ENCODE measurements around the gene ATP11C. TPM values are rescaled to one million over a fixed set of nuclear protein-coding genes. Genes with fewer than 3 reads are reported as not detected.
A peak's percentile ranks its signal among the peaks of the same experiment; 100 is the strongest.

ATP11C gene
- polyA plus RNA-seq, 3 donors = 1.6 to 6.7 (median 2.5) TPM

DNA sequence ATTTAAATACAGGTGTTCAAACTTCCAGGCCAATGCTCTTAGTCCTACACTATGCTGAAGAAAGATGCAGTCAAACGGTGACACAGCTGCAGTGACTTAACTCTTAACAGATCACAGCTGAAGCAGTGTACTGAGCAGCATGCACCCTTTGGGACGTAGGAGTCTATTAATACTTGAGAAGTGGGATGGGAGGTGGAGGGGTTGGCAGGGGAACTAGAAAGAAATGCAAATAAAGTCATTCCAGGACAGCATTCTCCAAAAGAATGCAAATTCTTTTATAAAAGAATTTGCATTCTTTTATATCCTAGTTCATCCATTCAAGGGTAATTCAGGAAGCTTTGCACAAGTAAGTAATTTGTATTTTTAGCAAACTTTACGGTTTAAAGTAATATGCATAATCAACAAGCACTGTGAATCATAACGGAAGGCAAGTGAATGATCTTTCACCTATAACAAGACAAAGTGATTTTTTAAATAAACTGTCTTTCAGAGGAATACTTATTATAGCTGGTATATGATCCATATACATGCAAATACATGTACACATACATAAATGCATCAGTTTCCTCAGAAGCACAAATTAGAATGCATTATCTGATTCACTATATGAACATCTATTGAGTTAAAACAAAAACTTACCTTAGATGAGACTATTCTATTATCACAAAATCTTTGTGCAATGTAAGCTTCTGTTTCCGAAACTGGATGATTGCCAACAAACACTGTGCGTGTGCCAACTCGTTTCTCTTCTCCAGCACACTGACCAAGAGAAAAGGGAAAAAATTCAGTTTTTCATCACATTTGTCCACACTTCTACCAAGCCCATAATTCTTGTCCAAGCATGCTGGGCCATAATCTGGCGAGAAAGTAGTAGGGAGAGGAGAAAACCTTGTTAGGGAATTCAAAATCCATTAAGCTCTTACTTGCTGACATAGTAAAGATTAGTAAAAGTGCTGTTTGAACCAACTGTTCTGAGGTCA, 106.5 kb downstream of the ATP11C start:
- H3K4me2 ChIP-seq (replicated peaks; ENCODE audit: extremely low read depth, low read length, poor library complexity, severe bottlenecking) = no peak overlapping the region
- H3K4me1 Mint-ChIP-seq = peaks cover 31% of the 10 kb centered on the region
- intact Hi-C loops (cut with micrococcal nuclease) = no loop called here
- no CpG with 5 or more reads among the region's 8 CpGs for WGBS (ENCODE audit: insufficient coverage)
- no peaks in the 10 kb centered on the region for H3K79me2 ChIP-seq (ENCODE audit: insufficient read depth, low read length)
- H3K36me3 Mint-ChIP-seq = no peaks in the 10 kb centered on the region
- H3K27ac Mint-ChIP-seq = no peak overlapping the region
- H4K20me1 ChIP-seq (ENCODE audit: insufficient read depth, low read length) = no peaks in the 10 kb centered on the region
- no peaks in the 10 kb centered on the region for H3K27me3 Mint-ChIP-seq (ENCODE audit: low read depth in 3 of 3)
- H3K4me3 Mint-ChIP-seq = no peak overlapping the region
- DNase-seq = no peak
- peaks cover 13 to 19% of the 10 kb centered on the region in 2 donors for H3K4me1 ChIP-seq (ENCODE audit: control insufficient read depth in 1 of 2, insufficient read depth in 2 of 2, low read length in 2 of 2)
- no peak overlapping the region for H3K4me3 ChIP-seq (replicated peaks in 1 of 3; ENCODE audit: low read depth in 2 of 3, low read length in 3 of 3)
- no peak overlapping the region for H3K9ac ChIP-seq (ENCODE audit: insufficient read depth, low read length, poor library complexity, severe bottlenecking)
- H3K36me3 ChIP-seq (replicated peaks in 1 of 2; ENCODE audit: control insufficient read depth in 1 of 2, insufficient read depth in 2 of 2, low read length in 2 of 2) = no peaks in the 10 kb centered on the region
- H3K9me3 ChIP-seq (replicated peaks in 1 of 2; ENCODE audit: control insufficient read depth in 1 of 2, insufficient read depth in 1 of 2, low read length in 2 of 2) = no peaks in the 10 kb centered on the region
- no peaks in the 10 kb centered on the region for H3K27me3 ChIP-seq (ENCODE audit: control insufficient read depth in 2 of 2, insufficient read depth in 2 of 2, low read length in 2 of 2)
- no peak overlapping the region for H3K27ac ChIP-seq (ENCODE audit: low read depth in 1 of 2, low read length in 2 of 2)
- no peak overlapping the region for H2AFZ ChIP-seq (ENCODE audit: insufficient read depth, low read depth, low read length, poor library complexity, severe bottlenecking)
- TF ChIP-seq, protein P1, sequence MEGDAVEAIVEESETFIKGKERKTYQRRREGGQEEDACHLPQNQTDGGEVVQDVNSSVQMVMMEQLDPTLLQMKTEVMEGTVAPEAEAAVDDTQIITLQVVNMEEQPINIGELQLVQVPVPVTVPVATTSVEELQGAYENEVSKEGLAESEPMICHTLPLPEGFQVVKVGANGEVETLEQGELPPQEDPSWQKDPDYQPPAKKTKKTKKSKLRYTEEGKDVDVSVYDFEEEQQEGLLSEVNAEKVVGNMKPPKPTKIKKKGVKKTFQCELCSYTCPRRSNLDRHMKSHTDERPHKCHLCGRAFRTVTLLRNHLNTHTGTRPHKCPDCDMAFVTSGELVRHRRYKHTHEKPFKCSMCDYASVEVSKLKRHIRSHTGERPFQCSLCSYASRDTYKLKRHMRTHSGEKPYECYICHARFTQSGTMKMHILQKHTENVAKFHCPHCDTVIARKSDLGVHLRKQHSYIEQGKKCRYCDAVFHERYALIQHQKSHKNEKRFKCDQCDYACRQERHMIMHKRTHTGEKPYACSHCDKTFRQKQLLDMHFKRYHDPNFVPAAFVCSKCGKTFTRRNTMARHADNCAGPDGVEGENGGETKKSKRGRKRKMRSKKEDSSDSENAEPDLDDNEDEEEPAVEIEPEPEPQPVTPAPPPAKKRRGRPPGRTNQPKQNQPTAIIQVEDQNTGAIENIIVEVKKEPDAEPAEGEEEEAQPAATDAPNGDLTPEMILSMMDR (IDR thresholded peaks at IDR 0.05) = no peak
- H3K9me3 Mint-ChIP-seq = no peaks in the 10 kb centered on the region

DNA sequence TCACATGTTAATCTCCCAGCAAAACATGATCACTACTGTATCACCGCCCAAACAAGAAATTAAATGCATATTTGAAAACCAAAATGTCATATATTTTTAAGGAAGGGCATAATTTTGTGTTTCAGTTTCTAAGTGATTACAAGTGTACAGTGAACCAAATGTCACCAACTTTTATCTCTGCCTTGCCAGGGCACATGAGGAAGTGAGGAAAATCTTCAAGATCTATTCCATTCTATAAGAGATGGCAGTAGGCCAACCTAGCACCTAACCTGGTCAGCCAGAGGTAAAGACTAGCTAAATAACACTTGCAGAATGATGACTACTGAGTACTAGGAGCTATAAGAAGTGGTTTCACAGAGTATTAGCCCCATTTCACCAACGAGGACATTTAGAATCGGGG, 107.2 kb downstream of the ATP11C start:
- Mint-ChIP-seq H3K9me3 (no peaks in the 10 kb centered on the region), H3K36me3 (no peaks in the 10 kb centered on the region), H3K27ac (peak overlapping the region in 3 of 7 donors; percentile 37 to 40 (median 37)), H3K27me3 (ENCODE audit: low read depth in 3 of 3) (no peaks in the 10 kb centered on the region), H3K4me1 (peaks cover 24% of the 10 kb centered on the region), H3K4me3 (no peak overlapping the region)
- Histone ChIP-seq H2AFZ (ENCODE audit: insufficient read depth, low read depth, low read length, poor library complexity, severe bottlenecking) (no peak overlapping the region), H3K9ac (ENCODE audit: insufficient read depth, low read length, poor library complexity, severe bottlenecking) (no peak overlapping the region), H3K4me1 (ENCODE audit: control insufficient read depth in 1 of 2, insufficient read depth in 2 of 2, low read length in 2 of 2) (peaks cover 5 to 12% of the 10 kb centered on the region in 2 donors), H3K9me3 (replicated peaks in 1 of 2; ENCODE audit: control insufficient read depth in 1 of 2, insufficient read depth in 1 of 2, low read length in 2 of 2) (no peaks in the 10 kb centered on the region), H4K20me1 (ENCODE audit: insufficient read depth, low read length) (no peaks in the 10 kb centered on the region), H3K36me3 (replicated peaks in 1 of 2; ENCODE audit: control insufficient read depth in 1 of 2, insufficient read depth in 2 of 2, low read length in 2 of 2) (no peaks in the 10 kb centered on the region), H3K27me3 (ENCODE audit: control insufficient read depth in 2 of 2, insufficient read depth in 2 of 2, low read length in 2 of 2) (no peaks in the 10 kb centered on the region), H3K79me2 (ENCODE audit: insufficient read depth, low read length) (no peaks in the 10 kb centered on the region), H3K4me2 (replicated peaks; ENCODE audit: extremely low read depth, low read length, poor library complexity, severe bottlenecking) (no peak overlapping the region), H3K4me3 (replicated peaks in 1 of 3; ENCODE audit: low read depth in 2 of 3, low read length in 3 of 3) (no peak overlapping the region), H3K27ac (ENCODE audit: low read depth in 1 of 2, low read length in 2 of 2) (no peak overlapping the region)
- WGBS (ENCODE audit: insufficient coverage) = no CpG with 5 or more reads among the region's 3 CpGs
- DNase-seq = no peak
- TF ChIP-seq, protein P1 (IDR thresholded peaks at IDR 0.05) = no peak
- intact Hi-C loops (cut with micrococcal nuclease) = no loop called here
